CD4-positive, alpha-beta T cell (primary cell): Measurements from ENCODE around the gene CNFN. TPM values are rescaled to one million over a fixed set of nuclear protein-coding genes. Genes with fewer than 3 reads are reported as not detected.
A peak's percentile ranks its signal among the peaks of the same experiment; 100 is the strongest.

ENCODE experiments used
- ATAC-seq: fragments of 200-7000 bp; cut with Tn5 transposase; one replicate; pipeline ENCODE4 v1.10.0; 2022; ENCODE audit warnings: mild to moderate bottlenecking; ENCODE audit not compliant: poor library complexity
- CTCF ChIA-PET: fragments of 350-600 bp; sonication (Branson Sonifier 250); formaldehyde crosslinking; loops from one replicate; lab custom pipeline; 2021; ENCODE audit warnings: antibody characterized with exemption, inconsistent platforms; lab: Charles Lee
- POLR2A ChIA-PET: fragments of 350-600 bp; sonication (Branson Sonifier 250); formaldehyde crosslinking; loops from one replicate; lab custom pipeline; 2021; ENCODE audit warnings: antibody characterized with exemption, inconsistent platforms; lab: Charles Lee
- DNase-seq, 14 experiments: peaks; one replicate each; pipeline ENCODE4 v3.0.0-alpha.2; 2013 to 2020; ENCODE audit warnings: mixed read lengths in 2 of 14
- H3K27ac ChIP-seq, 2 donors: one replicate each; pipeline versions ENCODE4 v1.5.1 to v1.7.0; 2013; ENCODE audit warnings: low read length in 2 of 2, low read depth in 1 of 2, mild to moderate bottlenecking in 1 of 2
- H3K27me3 ChIP-seq, 2 experiments: 1 replicate in 1 of 2; 2 replicates in 1 of 2; pipeline versions ENCODE4 v1.6.1 to v1.7.0; 2013; ENCODE audit warnings: low read length in 2 of 2, control low read depth in 1 of 2, mild to moderate bottlenecking in 1 of 2, moderate library complexity in 1 of 2; ENCODE audit not compliant: insufficient read depth in 2 of 2, control insufficient read depth in 1 of 2
- H3K36me3 ChIP-seq: one replicate; pipeline ENCODE4 v1.6.1; 2013; ENCODE audit warnings: low read length, control low read depth; ENCODE audit not compliant: insufficient read depth
- H3K4me1 ChIP-seq: one replicate; pipeline ENCODE4 v1.6.1; 2013; ENCODE audit warnings: low read length, control low read depth; ENCODE audit not compliant: insufficient read depth
- H3K4me3 ChIP-seq: one replicate; pipeline ENCODE4 v1.5.1; 2013; ENCODE audit warnings: mild to moderate bottlenecking, low read length, moderate library complexity
- H3K9me3 ChIP-seq, 2 experiments: 1 replicate in 1 of 2; 2 replicates in 1 of 2; pipeline versions ENCODE4 v1.6.1 to v1.7.0; 2013; ENCODE audit warnings: low read length in 2 of 2, mild to moderate bottlenecking in 2 of 2, control low read depth in 1 of 2, moderate library complexity in 1 of 2; ENCODE audit not compliant: control insufficient read depth in 1 of 2, insufficient read depth in 1 of 2
- H3K27ac Mint-ChIP-seq: one replicate; pipeline ENCODE4 v1.8.0; 2020; ENCODE audit warnings: mixed read lengths
- H3K27me3 Mint-ChIP-seq: one replicate; pipeline ENCODE4 v1.8.0; 2021; ENCODE audit warnings: mixed read lengths
- H3K36me3 Mint-ChIP-seq: one replicate; pipeline ENCODE4 v1.8.0; 2021; ENCODE audit warnings: low read depth, mixed read lengths
- H3K4me1 Mint-ChIP-seq: one replicate; pipeline ENCODE4 v1.8.0; 2021; ENCODE audit warnings: low read depth, mixed read lengths
- H3K4me3 Mint-ChIP-seq: one replicate; pipeline ENCODE4 v1.8.0; 2020; ENCODE audit warnings: mild to moderate bottlenecking, mixed read lengths
- H3K9me3 Mint-ChIP-seq: one replicate; pipeline ENCODE4 v1.8.0; 2020; ENCODE audit warnings: mixed read lengths
- CTCF ChIP-seq: fragments of 200-600 bp; IDR thresholded peaks from one replicate; pipeline ENCODE4 v1.8.0; 2022; ENCODE audit warnings: antibody characterized with exemption, mild to moderate bottlenecking
- intact Hi-C, 2 experiments: fragments of 100-400 bp; cut with DNase I in 1 of 2; cut with micrococcal nuclease in 1 of 2; formaldehyde crosslinking; loops; one replicate each; pipeline versions ENCODE4 v1.15.1 to v1.9.0; 2023 to 2025; cut with DNase I, micrococcal nuclease
- total RNA-seq, 174 experiments: library from RNA in 2 of 174; stranded (reverse) in 2 of 174; gene quantifications; one replicate each; pipeline ENCODE4 v1.2.3 and lab custom pipeline; 2021 to 2026

CNFN gene
- total RNA-seq, 2 experiments from 2014 or later = not detected

DNA sequence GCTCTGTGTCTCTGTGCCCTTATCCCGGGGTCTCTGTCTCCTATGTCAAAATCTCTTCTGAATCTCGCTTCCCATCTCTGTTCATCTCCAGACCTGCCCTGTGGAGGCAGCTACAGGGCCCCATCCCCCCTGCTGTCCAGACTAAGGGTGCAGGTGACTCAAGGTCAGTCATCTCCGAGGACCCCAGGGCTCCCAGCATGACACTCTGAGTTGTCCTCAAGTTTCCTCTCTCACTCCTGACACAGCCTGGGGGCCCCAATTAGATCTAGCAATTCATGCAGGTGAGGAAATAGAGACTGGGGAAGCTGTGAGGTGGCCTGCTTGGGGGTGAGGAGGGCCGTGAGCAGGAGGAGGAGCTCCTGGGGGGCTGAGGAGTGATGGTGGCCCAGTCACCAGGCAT, 2.1 kb upstream of the CNFN start:
- H3K36me3 ChIP-seq = no peaks in the 10 kb centered on the region
- ChIA-PET CTCF (no interaction called here), POLR2A (no interaction called here)
- H3K27ac ChIP-seq = no peak overlapping the region
- H3K9me3 ChIP-seq = no peaks in the 10 kb centered on the region
- Mint-ChIP-seq H3K27ac (no peak overlapping the region), H3K9me3 (no peaks in the 10 kb centered on the region), H3K27me3 (peaks cover 30% of the 10 kb centered on the region), H3K4me1 (peaks cover 12% of the 10 kb centered on the region), H3K4me3 (no peak overlapping the region), H3K36me3 (no peaks in the 10 kb centered on the region)
- no peak overlapping the region for H3K4me3 ChIP-seq
- H3K27me3 ChIP-seq = peaks cover 11 to 19% of the 10 kb centered on the region in 2 experiments
- no peak for TF ChIP-seq CTCF
- intact Hi-C loops = no loop called here
- no peak for DNase-seq
- peaks cover 13% of the 10 kb centered on the region for H3K4me1 ChIP-seq
- no peak for ATAC-seq

- POLR2A ChIA-PET = interaction anchor here (0.6 kb wide), 1 partner anchor 25 kb away, joined by 3 read pairs; no protein-coding TSS in a partner anchor
Observed at GRCh38 chr19:42388851-42389489, 1.1 kb downstream of the CNFN start.

DNA sequence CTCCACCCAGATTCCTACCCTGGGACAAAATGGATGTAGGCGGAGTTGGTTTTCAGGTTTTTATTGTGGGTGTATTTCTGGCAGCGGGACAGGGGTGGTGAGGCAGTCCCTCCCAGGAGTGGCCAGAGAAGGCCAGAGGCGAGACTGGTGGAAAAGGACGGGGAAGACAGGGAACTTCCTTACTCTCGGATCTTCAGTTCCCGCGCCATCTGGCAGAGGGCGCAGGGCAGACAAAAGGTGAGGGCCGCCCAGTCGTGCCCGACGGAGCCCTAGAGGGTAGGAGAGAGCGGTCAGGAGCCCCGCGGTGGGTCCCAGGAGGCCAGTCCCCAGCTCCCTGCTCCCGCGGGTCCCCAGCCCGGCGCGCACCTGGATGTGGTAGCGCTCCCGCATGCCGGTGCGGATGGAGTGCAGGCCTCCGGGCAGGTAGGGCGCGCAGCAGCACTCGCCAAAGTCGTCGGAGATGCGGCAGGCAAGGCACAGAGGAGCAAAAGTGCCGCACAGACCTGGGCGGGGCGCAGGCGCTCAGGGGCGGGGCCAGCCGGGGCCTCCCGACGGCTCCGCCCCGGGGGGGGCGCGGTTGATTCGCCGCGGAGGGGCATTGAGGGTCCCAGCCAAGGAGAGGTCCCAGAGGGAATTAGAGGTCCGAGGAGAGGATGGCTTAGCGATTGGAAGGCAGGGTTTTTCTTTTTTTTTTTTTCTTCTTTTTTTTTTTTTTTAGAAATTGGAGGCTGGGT, 3.0 kb downstream of the CNFN start:
- no peaks in the 10 kb centered on the region for H3K36me3 Mint-ChIP-seq
- no peak overlapping the region for H3K27ac Mint-ChIP-seq
- Histone ChIP-seq H3K27me3 (peaks cover 21 to 28% of the 10 kb centered on the region in 2 experiments), H3K4me3 (peak overlapping the region; percentile 28), H3K4me1 (peaks cover 9% of the 10 kb centered on the region), H3K27ac (no peak overlapping the region), H3K9me3 (no peaks in the 10 kb centered on the region), H3K36me3 (no peaks in the 10 kb centered on the region)
- H3K4me1 Mint-ChIP-seq = peaks cover 7% of the 10 kb centered on the region
- ATAC-seq (peak; percentile 95), DNase-seq (peak; percentile 48 to 79 (median 63))
- peak overlapping the region; percentile 22 for H3K4me3 Mint-ChIP-seq
- TF ChIP-seq CTCF = peak; percentile 55
- H3K27me3 Mint-ChIP-seq = peaks cover 54% of the 10 kb centered on the region
- intact Hi-C loops = loop anchor here (1.0 to 5.0 kb wide), 2 partner anchors 35 to 46 kb away; no protein-coding TSS in a partner anchor
- POLR2A ChIA-PET = interaction anchor here (1.6 kb wide), 1 partner anchor 9 kb away, joined by 3 read pairs; no protein-coding TSS in a partner anchor
- H3K9me3 Mint-ChIP-seq = no peaks in the 10 kb centered on the region
- CTCF ChIA-PET = interaction anchor here (1.1 to 1.7 kb wide), 3 partner anchors 14 to 52 kb away, joined by 3 to 4 read pairs (median 3); no protein-coding TSS in a partner anchor

More at GRCh38 chr19:42388851-42389489, 1.1 kb downstream of the CNFN start:
- CTCF ChIA-PET = no interaction called here
- H3K27ac Mint-ChIP-seq = no peak overlapping the region
- H3K27ac ChIP-seq = no peak overlapping the region
- peaks cover 42% of the 10 kb centered on the region for H3K27me3 Mint-ChIP-seq
- no peaks in the 10 kb centered on the region for H3K9me3 ChIP-seq
- ATAC-seq (no peak), DNase-seq (no peak)
- intact Hi-C loops = loop anchor here in 1 of 2 experiments (5.0 kb wide), 1 partner anchor 33 kb away; no protein-coding TSS in a partner anchor
- H3K4me3 ChIP-seq = no peak overlapping the region
- no peaks in the 10 kb centered on the region for H3K9me3 Mint-ChIP-seq
- no peak for TF ChIP-seq CTCF
- no peaks in the 10 kb centered on the region for H3K36me3 ChIP-seq
- H3K4me1 ChIP-seq = peaks cover 9% of the 10 kb centered on the region
- peaks cover 7% of the 10 kb centered on the region for H3K4me1 Mint-ChIP-seq
- peaks cover 15 to 25% of the 10 kb centered on the region in 2 experiments for H3K27me3 ChIP-seq
- no peak overlapping the region for H3K4me3 Mint-ChIP-seq
- H3K36me3 Mint-ChIP-seq = no peaks in the 10 kb centered on the region
